GM12864 (cell line): ENCODE data around the gene CLSTN2.

Source experiments
- DNase-seq: peaks from one replicate; pipeline ENCODE4 v3.0.0-alpha.2; 2011; ENCODE audit warnings: low read depth
- H3K4me3 ChIP-seq: 2 replicates; pipeline ENCODE4 v1.5.1; 2011; ENCODE audit warnings: mild to moderate bottlenecking, low read depth, low read length, control low read depth
- TF ChIP-seq, protein P1 (sequence below): IDR thresholded peaks from 2 replicates; pipeline ENCODE4 v1.5.1; 2011; ENCODE audit warnings: low read depth, mild to moderate bottlenecking, moderate library complexity, low read length, control low read depth, inconsistent platforms; ENCODE audit errors: missing control alignments

Gene CLSTN2

DNA sequence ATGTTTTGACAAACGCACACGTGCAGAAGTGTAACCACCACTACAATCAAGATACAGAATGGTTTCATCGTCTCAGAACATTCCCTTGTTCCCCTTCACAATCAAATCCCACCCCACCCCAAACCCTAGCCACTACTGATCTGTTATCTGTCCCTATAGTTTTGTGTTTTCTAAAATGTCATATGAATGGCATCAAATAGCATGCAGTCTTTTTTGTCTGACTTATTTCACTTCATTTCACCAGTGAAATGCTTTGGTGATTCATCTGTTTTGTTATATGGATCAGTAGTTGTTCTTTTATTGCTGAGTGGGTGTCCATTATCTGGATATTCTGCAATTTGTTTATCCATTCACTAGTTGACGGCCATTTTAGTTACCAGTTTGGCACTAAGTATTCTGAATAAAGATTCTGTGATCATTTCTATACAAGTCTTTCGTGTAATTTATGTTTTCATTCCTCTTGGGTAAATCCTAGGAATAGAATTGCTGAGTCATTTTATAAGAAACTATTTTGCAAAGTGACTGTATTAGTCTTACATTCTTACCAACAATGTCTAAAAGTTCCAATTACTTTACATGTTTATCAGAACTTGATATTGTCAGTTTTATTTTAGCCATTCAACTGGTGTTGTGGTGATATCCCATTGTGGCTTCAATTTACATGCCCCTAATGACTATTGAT lies 232.8 kb downstream of the CLSTN2 start:
- no peak for DNase-seq
- H3K4me3 ChIP-seq, result no peak overlapping the region
- TF ChIP-seq, protein P1, sequence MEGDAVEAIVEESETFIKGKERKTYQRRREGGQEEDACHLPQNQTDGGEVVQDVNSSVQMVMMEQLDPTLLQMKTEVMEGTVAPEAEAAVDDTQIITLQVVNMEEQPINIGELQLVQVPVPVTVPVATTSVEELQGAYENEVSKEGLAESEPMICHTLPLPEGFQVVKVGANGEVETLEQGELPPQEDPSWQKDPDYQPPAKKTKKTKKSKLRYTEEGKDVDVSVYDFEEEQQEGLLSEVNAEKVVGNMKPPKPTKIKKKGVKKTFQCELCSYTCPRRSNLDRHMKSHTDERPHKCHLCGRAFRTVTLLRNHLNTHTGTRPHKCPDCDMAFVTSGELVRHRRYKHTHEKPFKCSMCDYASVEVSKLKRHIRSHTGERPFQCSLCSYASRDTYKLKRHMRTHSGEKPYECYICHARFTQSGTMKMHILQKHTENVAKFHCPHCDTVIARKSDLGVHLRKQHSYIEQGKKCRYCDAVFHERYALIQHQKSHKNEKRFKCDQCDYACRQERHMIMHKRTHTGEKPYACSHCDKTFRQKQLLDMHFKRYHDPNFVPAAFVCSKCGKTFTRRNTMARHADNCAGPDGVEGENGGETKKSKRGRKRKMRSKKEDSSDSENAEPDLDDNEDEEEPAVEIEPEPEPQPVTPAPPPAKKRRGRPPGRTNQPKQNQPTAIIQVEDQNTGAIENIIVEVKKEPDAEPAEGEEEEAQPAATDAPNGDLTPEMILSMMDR, result no peak

DNA sequence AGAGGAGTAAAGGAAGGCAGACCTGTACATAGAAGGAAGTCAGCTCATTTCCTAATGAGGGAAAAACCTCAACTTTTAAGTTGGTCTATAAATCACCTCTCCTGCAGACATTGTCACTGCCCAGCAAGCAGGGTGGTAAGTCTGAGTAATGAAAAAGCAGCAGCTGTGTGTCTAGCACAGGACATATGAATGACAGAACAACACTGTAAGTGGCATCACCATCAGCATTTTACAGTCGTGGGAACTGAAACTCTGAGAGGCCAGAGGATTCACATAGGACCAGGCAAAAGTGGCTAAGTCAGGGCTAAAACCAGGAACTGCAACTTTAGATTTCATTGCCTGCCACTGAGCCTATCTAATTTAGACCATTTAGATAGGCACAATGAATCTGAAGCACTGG lies 235.6 kb downstream of the CLSTN2 start:
- no peak overlapping the region for H3K4me3 ChIP-seq
- TF ChIP-seq, protein P1, result no peak
- peak; percentile 85 for DNase-seq

DNA sequence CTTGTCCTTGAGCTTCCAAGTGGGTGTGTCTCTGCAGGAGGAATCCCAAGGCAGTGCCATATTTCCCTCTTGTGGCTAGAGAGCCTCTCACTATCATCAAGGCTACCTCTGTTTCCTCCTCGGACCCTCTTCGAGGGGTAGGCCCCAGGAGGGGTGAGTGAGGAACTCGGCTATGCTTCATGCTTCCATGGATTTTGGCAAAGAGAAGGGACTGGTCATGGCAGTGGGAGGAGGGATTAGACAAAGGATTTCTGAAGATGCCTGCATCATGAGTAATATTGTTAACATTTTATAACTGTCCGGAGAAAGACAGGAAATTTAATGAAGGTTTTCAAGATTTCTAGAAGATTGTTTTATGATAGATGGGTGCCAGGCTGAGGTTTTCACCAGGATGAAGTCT lies 241.5 kb downstream of the CLSTN2 start:
- no peak for DNase-seq
- no peak overlapping the region for H3K4me3 ChIP-seq
- TF ChIP-seq, protein P1, result no peak

DNA sequence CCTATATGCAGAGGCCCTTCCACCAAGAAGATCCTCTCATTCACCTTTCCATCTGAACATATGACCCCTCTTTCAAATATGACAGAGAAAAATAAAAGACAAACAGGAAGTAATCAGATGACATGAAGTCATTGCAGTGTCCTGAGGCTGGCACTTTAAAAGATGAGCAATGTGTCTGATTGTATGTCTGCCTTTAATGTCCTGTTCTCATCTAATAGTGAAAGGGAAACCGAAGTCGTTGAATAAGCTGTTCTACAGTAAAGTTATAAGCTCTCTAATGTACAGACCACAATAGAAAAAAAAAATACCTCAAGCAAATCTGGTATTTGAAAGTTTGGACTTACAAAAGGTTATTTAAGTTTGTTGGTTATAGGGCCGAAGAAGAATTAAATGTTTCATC lies 243.0 kb downstream of the CLSTN2 start:
- H3K4me3 ChIP-seq, result no peak overlapping the region
- no peak for DNase-seq
- TF ChIP-seq, protein P1, result no peak

DNA sequence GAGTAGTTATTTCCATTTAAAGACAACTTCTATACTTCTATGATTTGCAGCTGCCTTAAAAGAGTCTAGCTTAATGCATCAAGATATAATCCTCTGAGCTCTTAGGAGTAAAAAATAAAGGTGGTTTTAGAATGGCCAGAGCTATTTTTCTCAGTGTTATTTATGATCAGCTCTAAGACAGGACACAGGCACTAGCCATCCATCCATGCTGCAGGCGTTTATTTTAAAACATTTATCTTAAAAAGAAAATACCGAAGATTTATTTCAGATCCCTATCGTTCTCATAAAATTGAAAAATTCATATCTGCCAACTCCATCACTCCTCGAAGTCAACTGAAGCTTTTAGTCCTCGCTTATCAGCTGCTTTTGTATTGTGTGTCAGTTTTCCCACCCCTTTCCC lies 243.5 kb downstream of the CLSTN2 start:
- TF ChIP-seq, protein P1, result no peak
- DNase-seq, result no peak
- H3K4me3 ChIP-seq, result no peak overlapping the region

DNA sequence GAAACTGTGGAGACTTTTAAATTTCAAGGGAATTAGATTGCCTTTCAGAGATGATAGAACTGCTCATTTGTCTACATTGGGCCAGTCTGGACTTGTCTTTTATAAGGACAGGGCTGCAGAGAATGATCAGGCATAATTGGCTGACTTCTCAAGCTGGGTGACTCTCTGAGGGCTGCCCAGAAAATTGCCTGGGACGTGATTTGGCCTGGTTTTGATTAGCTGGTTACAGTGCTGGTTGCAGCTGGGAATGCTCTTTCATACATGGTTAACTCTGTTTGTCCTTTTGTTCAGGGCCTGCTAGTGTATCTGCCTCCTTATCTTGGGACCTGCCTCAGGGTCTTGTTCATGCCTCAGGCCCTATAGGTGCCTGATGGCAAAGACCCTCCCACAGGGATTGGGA lies 245.6 kb downstream of the CLSTN2 start:
- H3K4me3 ChIP-seq, result no peak overlapping the region
- TF ChIP-seq, protein P1, result no peak
- no peak for DNase-seq

DNA sequence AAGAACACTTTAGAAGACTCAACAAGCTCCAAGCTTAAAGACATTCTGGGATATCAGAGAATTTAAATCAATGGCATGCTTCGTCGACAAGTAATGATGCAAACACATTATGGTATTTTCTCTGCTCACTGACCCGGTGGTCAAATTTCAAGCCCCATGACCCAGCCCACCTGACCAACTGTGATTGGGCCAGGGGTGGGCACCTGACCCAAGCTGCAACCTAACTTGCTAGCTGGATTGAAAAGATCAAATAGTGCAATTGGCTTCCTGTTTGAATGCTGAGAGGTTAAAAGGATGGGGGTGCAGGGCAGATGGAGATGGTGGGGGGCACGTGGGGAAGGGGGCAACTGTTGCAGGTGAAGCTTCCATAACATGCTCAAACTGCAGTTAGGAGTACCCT lies 250.4 kb downstream of the CLSTN2 start:
- DNase-seq, result no peak
- TF ChIP-seq, protein P1, result no peak
- no peak overlapping the region for H3K4me3 ChIP-seq
